Measurements from ENCODE around the gene PKLR. TPM values are rescaled to one million over a fixed set of nuclear protein-coding genes. Genes with fewer than 3 reads are reported as not detected.

PKLR gene
- total RNA-seq, 1 experiment from 2014 or later, result not detected

DNA sequence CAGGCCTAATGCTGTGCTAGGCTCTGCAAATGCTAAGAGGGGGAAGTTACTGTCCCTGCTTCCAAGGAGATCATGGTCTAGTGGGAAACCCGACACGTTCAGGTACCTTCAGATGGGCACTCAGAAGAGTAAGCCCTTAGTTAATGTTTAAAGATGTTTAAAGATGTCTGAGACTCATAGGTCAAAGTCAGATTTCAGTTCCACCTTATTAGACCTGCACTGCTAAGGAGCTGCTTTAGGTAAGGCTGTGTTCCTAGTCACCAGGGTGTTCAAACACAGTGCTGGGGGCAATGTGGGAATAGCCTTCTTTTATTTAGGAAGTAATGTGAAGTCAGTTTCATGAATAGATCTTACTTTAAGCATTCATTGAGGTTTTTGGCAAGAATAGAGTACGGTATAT, 15.7 kb upstream of the PKLR start:
- Histone ChIP-seq H4K20me1 (ENCODE audit: control insufficient read depth, insufficient read depth, insufficient read length) (no peaks in the 10 kb centered on the region), H3K27me3 (ENCODE audit: insufficient read depth, low read length) (no peaks in the 10 kb centered on the region), H3K23ac (ENCODE audit: insufficient read length, low read depth, low read length) (no peak overlapping the region), H2BK15ac (ENCODE audit: low read depth, low read length) (no peak overlapping the region), H3T11ph (ENCODE audit: low read length) (no peak overlapping the region), H2AK5ac (ENCODE audit: insufficient read length, low read length) (no peak overlapping the region), H3K18ac (ENCODE audit: insufficient read length, low read depth, low read length) (no peak overlapping the region), H2BK20ac (ENCODE audit: low read depth, low read length, poor library complexity, severe bottlenecking) (no peak overlapping the region), H4K8ac (replicated peaks; ENCODE audit: insufficient read length, low read depth, low read length) (no peak overlapping the region), H3K14ac (ENCODE audit: insufficient read depth, low read length) (no peak overlapping the region), H3K79me2 (ENCODE audit: insufficient read depth, low read length) (0 out of 2 replicates have a peak, but pooled peaks cover 2% of the 10 kb centered on the region), H3K4me1 (ENCODE audit: insufficient read depth, low read length) (no peaks in the 10 kb centered on the region), H3K23me2 (ENCODE audit: insufficient read length, low read depth, low read length, poor library complexity, severe bottlenecking) (peaks cover 8% of the 10 kb centered on the region), H3K4me2 (ENCODE audit: insufficient read depth, insufficient read length, low read length) (no peak overlapping the region), H3K79me1 (ENCODE audit: insufficient read depth, low read depth, low read length, poor library complexity, severe bottlenecking) (no peaks in the 10 kb centered on the region), H3K9ac (ENCODE audit: extremely low read depth, insufficient read length, low read length) (no peak overlapping the region), H3K27ac (ENCODE audit: insufficient read length, low read depth, low read length) (no peak overlapping the region), H4K91ac (ENCODE audit: insufficient read length, low read depth, low read length) (no peak overlapping the region), H4K5ac (ENCODE audit: insufficient read length, low read depth, low read length) (no peak overlapping the region), H2BK120ac (ENCODE audit: low read depth, low read length, poor library complexity, severe bottlenecking) (no peak overlapping the region), H2AFZ (ENCODE audit: low read length) (no peak overlapping the region), H3K4ac (ENCODE audit: low read depth, low read length) (no peak overlapping the region), H2BK5ac (ENCODE audit: insufficient read length, low read length) (no peak overlapping the region), H3K56ac (ENCODE audit: insufficient read length, low read depth, low read length) (no peak overlapping the region), H2BK12ac (ENCODE audit: insufficient read length, low read depth, low read length) (no peak overlapping the region), H3K9me3 (ENCODE audit: control insufficient read depth, low read depth, low read length) (no peaks in the 10 kb centered on the region)
- no peak for DNase-seq
- peaks cover 34 to 49% (median 46%) of the 10 kb centered on the region in 3 experiments; a peak in 6 of 7 replicates for H3K36me3 Mint-ChIP-seq (ENCODE audit: insufficient read depth in 1 of 3, low read depth in 3 of 3)
- H3K4me1 Mint-ChIP-seq, result peaks cover 24 to 30% of the 10 kb centered on the region in 2 experiments
- H3K9me3 Mint-ChIP-seq, result no peaks in the 10 kb centered on the region
- no peaks in the 10 kb centered on the region; the same call in 1 of the 2 replicates for H3K27me3 Mint-ChIP-seq (ENCODE audit: low read depth)
- no CpG with 5 or more reads among the region's 3 CpGs for WGBS (ENCODE audit: extremely low coverage, insufficient read length, low lambda C conversion rate)
- no peak overlapping the region for H3K4me3 Mint-ChIP-seq
- H3K27ac Mint-ChIP-seq, result no peak overlapping the region
- TF ChIP-seq, protein P1, sequence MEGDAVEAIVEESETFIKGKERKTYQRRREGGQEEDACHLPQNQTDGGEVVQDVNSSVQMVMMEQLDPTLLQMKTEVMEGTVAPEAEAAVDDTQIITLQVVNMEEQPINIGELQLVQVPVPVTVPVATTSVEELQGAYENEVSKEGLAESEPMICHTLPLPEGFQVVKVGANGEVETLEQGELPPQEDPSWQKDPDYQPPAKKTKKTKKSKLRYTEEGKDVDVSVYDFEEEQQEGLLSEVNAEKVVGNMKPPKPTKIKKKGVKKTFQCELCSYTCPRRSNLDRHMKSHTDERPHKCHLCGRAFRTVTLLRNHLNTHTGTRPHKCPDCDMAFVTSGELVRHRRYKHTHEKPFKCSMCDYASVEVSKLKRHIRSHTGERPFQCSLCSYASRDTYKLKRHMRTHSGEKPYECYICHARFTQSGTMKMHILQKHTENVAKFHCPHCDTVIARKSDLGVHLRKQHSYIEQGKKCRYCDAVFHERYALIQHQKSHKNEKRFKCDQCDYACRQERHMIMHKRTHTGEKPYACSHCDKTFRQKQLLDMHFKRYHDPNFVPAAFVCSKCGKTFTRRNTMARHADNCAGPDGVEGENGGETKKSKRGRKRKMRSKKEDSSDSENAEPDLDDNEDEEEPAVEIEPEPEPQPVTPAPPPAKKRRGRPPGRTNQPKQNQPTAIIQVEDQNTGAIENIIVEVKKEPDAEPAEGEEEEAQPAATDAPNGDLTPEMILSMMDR (conservative IDR thresholded peaks at IDR 0.05), result no peak
